K562 (cell line): Measurements from ENCODE around the gene GNG14. TPM values are rescaled to one million over a fixed set of nuclear protein-coding genes. Genes with fewer than 3 reads are reported as not detected.
A peak's percentile ranks its signal among the peaks of the same experiment; 100 is the strongest.

Experiments used
- C11orf30 ChIP-seq: fragments of 450-650 bp; IDR thresholded peaks from 2 replicates; pipeline ENCODE4 v1.6.1; 2016; ENCODE audit warnings: low read depth, mild to moderate bottlenecking
- HNRNPLL ChIP-seq: fragments of 200-400 bp; formaldehyde crosslinking; IDR thresholded peaks from 2 replicates; pipeline ENCODE4 v1.6.1; 2017; ENCODE audit warnings: low read length, low read depth, mild to moderate bottlenecking; ENCODE audit not compliant: poor library complexity, severe bottlenecking
- HOXB6 ChIP-seq: fragments of 250-450 bp; sonication (Bioruptor Pico); IDR thresholded peaks from 2 replicates; pipeline ENCODE4 v1.5.1; 2022; ENCODE audit warnings: mild to moderate bottlenecking, borderline replicate concordance
- MCM2 ChIP-seq: fragments of 450-650 bp; IDR thresholded peaks from 2 replicates; pipeline ENCODE4 v1.6.1; 2017; ENCODE audit warnings: low read depth, mild to moderate bottlenecking
- POLR3A ChIP-seq: IDR thresholded peaks from 2 replicates; pipeline ENCODE4 v1.6.1; 2011; ENCODE audit warnings: borderline replicate concordance, mild to moderate bottlenecking, moderate library complexity; ENCODE audit not compliant: insufficient read length, insufficient read depth; ENCODE audit errors: extremely low read depth
- PYGO2 ChIP-seq: fragments of 450-650 bp; IDR thresholded peaks from 2 replicates; pipeline ENCODE4 v1.6.1; 2016; ENCODE audit warnings: mild to moderate bottlenecking, missing genetic modification characterization, moderate library complexity, missing compliant biosample characterization
- ZNF239 ChIP-seq: fragments of 250-450 bp; sonication (Bioruptor Pico); IDR thresholded peaks from 2 replicates; pipeline ENCODE4 v1.4.0; 2020; ENCODE audit warnings: mild to moderate bottlenecking
- ZNF436 ChIP-seq: fragments of 250-450, 450-650 bp; sonication (Bioruptor Pico); formaldehyde crosslinking; IDR thresholded peaks from 2 replicates; pipeline ENCODE4 v1.7.0; 2020; ENCODE audit warnings: mild to moderate bottlenecking
- ZNF586 ChIP-seq: fragments of 450-650 bp; formaldehyde crosslinking; conservative IDR thresholded peaks from 2 replicates; pipeline ENCODE4 v1.4.0; 2020; ENCODE audit warnings: mild to moderate bottlenecking, moderate library complexity
- ZNF79 ChIP-seq: fragments of 250-450 bp; sonication (Bioruptor Pico); IDR thresholded peaks from 2 replicates; pipeline ENCODE4 v1.4.0; 2020; ENCODE audit warnings: low read depth, mild to moderate bottlenecking, moderate library complexity
- polyA plus RNA-seq, 8 experiments: library from polyadenylated mRNA; depleted of rRNA in 4 of 8; stranded (reverse) in 5 of 8; unstranded in 3 of 8; fragments of >200 nt; fragmentation: Nextera tagmentation in 2 of 8; fragmentation: Illumina TruSeq in 1 of 8; extraction: Ambion mirVana in 2 of 8; extraction: Trizol in 1 of 8; gene quantifications; 2 replicates each; pipeline versions ENCODE4 v1.2.1 to v1.2.3, GENCODE V29; 2011 to 2014; ENCODE audit warnings: inconsistent platforms in 1 of 8, missing spikeins in 1 of 8
- total RNA-seq, 7 experiments: library from RNA; depleted of rRNA in 6 of 7; stranded (reverse); fragments of >200 nt in 6 of 7; fragmentation: Illumina TruSeq in 2 of 7; extraction: Trizol in 2 of 7; gene quantifications; 2 replicates each; pipeline versions ENCODE4 v1.2.1 to v1.2.3, GENCODE V29; 2011 to 2021; ENCODE audit warnings: low replicate concordance in 1 of 7
- TF ChIP-seq, protein P1 (sequence below): fragments of 200-800 bp; sonication (Bioruptor generic); IDR thresholded peaks from 2 replicates; pipeline ENCODE4 v1.6.1; 2016; ENCODE audit warnings: missing genetic modification characterization, missing compliant biosample characterization
- TF ChIP-seq, protein P2 (sequence below): sonication (generic); formaldehyde crosslinking; IDR thresholded peaks from 2 replicates; pipeline ENCODE4 v1.8.0; 2022; ENCODE audit warnings: mild to moderate bottlenecking, missing genetic modification reagents
- TF ChIP-seq, protein P3 (sequence below): fragments of 250-450 bp; sonication (Bioruptor Pico); IDR thresholded peaks from 2 replicates; pipeline ENCODE4 v1.4.0; 2020; ENCODE audit warnings: mild to moderate bottlenecking, moderate library complexity
- TF ChIP-seq, protein P4 (sequence below): IDR thresholded peaks from 2 replicates; pipeline ENCODE4 v1.6.1; 2011; ENCODE audit warnings: borderline replicate concordance, low read depth, mild to moderate bottlenecking, moderate library complexity, low read length; ENCODE audit not compliant: insufficient read depth, poor library complexity, severe bottlenecking

GNG14 gene
- total and polyA plus RNA-seq, 9 of the 15 experiments (the other 6 are each of a cell fraction or from before 2014, with no cell fraction given) = not detected

DNA sequence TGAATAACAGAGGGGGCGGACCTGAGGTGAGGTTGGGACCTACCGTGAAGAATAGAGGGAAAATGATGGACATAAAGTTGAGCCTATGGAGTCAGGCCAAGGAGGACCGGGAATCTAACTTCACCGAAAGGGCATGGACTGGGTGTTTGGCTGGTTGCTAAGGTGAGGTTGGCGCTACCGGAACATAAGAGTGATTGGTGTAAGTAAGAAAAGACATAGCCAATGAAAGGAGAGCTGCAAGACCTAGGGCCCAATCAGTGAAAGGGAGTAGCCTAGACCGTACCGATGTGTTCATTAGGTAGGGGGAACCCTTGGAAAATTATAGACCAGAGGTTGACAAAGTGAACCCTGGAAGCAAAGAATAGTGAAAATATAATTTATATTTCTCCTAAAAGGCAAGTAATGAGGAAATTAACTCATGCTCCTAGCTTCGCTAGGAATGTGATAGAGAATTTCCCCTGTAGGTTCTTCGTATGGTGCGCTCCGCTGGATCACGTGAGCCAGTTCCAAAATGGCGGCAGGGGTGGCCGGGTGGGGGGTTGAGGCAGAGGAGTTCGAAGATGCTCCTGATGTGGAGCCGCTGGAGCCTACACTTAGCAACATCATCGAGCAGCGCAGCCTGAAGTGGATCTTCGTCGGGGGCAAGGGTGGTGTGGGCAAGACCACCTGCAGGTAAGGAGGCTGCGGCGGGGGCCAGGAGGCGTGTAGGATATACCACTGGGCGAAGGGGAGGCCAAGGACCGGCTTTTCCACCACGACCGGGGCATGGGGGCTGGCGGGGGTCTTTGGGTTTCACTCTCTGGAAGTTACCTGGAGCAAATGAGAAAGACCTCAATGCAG is 49.4 kb downstream of the GNG14 start, which contains the start of gene GET3 (continued):
- TF ChIP-seq, protein P1, sequence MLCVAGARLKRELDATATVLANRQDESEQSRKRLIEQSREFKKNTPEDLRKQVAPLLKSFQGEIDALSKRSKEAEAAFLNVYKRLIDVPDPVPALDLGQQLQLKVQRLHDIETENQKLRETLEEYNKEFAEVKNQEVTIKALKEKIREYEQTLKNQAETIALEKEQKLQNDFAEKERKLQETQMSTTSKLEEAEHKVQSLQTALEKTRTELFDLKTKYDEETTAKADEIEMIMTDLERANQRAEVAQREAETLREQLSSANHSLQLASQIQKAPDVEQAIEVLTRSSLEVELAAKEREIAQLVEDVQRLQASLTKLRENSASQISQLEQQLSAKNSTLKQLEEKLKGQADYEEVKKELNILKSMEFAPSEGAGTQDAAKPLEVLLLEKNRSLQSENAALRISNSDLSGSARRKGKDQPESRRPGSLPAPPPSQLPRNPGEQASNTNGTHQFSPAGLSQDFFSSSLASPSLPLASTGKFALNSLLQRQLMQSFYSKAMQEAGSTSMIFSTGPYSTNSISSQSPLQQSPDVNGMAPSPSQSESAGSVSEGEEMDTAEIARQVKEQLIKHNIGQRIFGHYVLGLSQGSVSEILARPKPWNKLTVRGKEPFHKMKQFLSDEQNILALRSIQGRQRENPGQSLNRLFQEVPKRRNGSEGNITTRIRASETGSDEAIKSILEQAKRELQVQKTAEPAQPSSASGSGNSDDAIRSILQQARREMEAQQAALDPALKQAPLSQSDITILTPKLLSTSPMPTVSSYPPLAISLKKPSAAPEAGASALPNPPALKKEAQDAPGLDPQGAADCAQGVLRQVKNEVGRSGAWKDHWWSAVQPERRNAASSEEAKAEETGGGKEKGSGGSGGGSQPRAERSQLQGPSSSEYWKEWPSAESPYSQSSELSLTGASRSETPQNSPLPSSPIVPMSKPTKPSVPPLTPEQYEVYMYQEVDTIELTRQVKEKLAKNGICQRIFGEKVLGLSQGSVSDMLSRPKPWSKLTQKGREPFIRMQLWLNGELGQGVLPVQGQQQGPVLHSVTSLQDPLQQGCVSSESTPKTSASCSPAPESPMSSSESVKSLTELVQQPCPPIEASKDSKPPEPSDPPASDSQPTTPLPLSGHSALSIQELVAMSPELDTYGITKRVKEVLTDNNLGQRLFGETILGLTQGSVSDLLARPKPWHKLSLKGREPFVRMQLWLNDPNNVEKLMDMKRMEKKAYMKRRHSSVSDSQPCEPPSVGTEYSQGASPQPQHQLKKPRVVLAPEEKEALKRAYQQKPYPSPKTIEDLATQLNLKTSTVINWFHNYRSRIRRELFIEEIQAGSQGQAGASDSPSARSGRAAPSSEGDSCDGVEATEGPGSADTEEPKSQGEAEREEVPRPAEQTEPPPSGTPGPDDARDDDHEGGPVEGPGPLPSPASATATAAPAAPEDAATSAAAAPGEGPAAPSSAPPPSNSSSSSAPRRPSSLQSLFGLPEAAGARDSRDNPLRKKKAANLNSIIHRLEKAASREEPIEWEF (CRISPR knock-in tag) = no peak
- TF ChIP-seq ZNF79 (CRISPR knock-in tag) = no peak
- TF ChIP-seq, protein P2, sequence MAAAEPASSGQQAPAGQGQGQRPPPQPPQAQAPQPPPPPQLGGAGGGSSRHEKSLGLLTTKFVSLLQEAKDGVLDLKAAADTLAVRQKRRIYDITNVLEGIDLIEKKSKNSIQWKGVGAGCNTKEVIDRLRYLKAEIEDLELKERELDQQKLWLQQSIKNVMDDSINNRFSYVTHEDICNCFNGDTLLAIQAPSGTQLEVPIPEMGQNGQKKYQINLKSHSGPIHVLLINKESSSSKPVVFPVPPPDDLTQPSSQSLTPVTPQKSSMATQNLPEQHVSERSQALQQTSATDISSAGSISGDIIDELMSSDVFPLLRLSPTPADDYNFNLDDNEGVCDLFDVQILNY = no peak
- TF ChIP-seq ZNF239 (CRISPR knock-in tag) = peak; percentile 14; the same call in 1 of the 2 replicates
- TF ChIP-seq ZNF586 (CRISPR knock-in tag) = 0 out of 2 replicates have a peak, but pooled peaks have one; percentile 21
- peak; percentile 39; the same call in 1 of the 2 replicates for TF ChIP-seq ZNF436 (CRISPR knock-in tag)
- TF ChIP-seq HNRNPLL = no peak
- peak; percentile 100 for TF ChIP-seq C11orf30
- TF ChIP-seq PYGO2 = no peak
- TF ChIP-seq, protein P3, sequence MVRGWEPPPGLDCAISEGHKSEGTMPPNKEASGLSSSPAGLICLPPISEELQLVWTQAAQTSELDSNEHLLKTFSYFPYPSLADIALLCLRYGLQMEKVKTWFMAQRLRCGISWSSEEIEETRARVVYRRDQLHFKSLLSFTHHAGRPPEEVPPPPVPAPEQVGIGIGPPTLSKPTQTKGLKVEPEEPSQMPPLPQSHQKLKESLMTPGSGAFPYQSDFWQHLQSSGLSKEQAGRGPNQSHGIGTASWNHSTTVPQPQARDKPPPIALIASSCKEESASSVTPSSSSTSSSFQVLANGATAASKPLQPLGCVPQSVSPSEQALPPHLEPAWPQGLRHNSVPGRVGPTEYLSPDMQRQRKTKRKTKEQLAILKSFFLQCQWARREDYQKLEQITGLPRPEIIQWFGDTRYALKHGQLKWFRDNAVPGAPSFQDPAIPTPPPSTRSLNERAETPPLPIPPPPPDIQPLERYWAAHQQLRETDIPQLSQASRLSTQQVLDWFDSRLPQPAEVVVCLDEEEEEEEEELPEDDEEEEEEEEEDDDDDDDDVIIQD (CRISPR knock-in tag) = no peak
- no peak for TF ChIP-seq HOXB6 (CRISPR knock-in tag)
- TF ChIP-seq MCM2 = no peak
- TF ChIP-seq, protein P4, sequence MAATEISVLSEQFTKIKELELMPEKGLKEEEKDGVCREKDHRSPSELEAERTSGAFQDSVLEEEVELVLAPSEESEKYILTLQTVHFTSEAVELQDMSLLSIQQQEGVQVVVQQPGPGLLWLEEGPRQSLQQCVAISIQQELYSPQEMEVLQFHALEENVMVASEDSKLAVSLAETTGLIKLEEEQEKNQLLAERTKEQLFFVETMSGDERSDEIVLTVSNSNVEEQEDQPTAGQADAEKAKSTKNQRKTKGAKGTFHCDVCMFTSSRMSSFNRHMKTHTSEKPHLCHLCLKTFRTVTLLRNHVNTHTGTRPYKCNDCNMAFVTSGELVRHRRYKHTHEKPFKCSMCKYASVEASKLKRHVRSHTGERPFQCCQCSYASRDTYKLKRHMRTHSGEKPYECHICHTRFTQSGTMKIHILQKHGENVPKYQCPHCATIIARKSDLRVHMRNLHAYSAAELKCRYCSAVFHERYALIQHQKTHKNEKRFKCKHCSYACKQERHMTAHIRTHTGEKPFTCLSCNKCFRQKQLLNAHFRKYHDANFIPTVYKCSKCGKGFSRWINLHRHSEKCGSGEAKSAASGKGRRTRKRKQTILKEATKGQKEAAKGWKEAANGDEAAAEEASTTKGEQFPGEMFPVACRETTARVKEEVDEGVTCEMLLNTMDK = no peak
- TF ChIP-seq POLR3A = no peak
